Epithelial cell of esophagus (primary cell): Measurements from ENCODE around the gene SLC46A2.
A peak's percentile ranks its signal among the peaks of the same experiment; 100 is the strongest.

ENCODE experiments used
- DNase-seq: peaks from one replicate; pipeline ENCODE4 v3.0.0; 2010; ENCODE audit warnings: low read depth
- H3K4me3 ChIP-seq: 2 replicates; pipeline ENCODE4 v1.5.1; 2011; ENCODE audit warnings: mild to moderate bottlenecking, low read length, control low read depth
- CTCF ChIP-seq: IDR thresholded peaks from 2 replicates; pipeline ENCODE4 v1.5.1; 2011; ENCODE audit warnings: low read depth, mild to moderate bottlenecking, low read length, control low read depth, inconsistent platforms; ENCODE audit not compliant: insufficient read depth; ENCODE audit errors: missing control alignments

Gene SLC46A2

GRCh38 chr9:112891521-112891920 lies 845 bp upstream of the SLC46A2 start:
- DNase-seq, result no peak
- H3K4me3 ChIP-seq, result no peak overlapping the region
- no peak for TF ChIP-seq CTCF

- TF ChIP-seq CTCF, result no peak
- no peak overlapping the region for H3K4me3 ChIP-seq
- DNase-seq, result no peak
Measured at GRCh38 chr9:112887381-112887780, 3.3 kb downstream of the SLC46A2 start.

- DNase-seq, result no peak
- TF ChIP-seq CTCF, result no peak
- no peak overlapping the region for H3K4me3 ChIP-seq
Measured at GRCh38 chr9:112886351-112886750, 4.3 kb downstream of the SLC46A2 start.

- H3K4me3 ChIP-seq, result no peak overlapping the region
- TF ChIP-seq CTCF, result no peak
Measured at GRCh38 chr9:112885324-112885723, 5.4 kb downstream of the SLC46A2 start.

GRCh38 chr9:112884721-112885120 lies 6.0 kb downstream of the SLC46A2 start:
- H3K4me3 ChIP-seq, result no peak overlapping the region
- TF ChIP-seq CTCF, result no peak
- DNase-seq, result peak; percentile 48

More at GRCh38 chr9:112885324-112885723, 5.4 kb downstream of the SLC46A2 start:
- no peak for DNase-seq

GRCh38 chr9:112884101-112884500 lies 6.6 kb downstream of the SLC46A2 start:
- DNase-seq, result peak; percentile 91
- TF ChIP-seq CTCF, result no peak
- no peak overlapping the region for H3K4me3 ChIP-seq

GRCh38 chr9:112881331-112881730 lies 9.3 kb downstream of the SLC46A2 start:
- TF ChIP-seq CTCF, result no peak
- DNase-seq, result peak; percentile 87
- H3K4me3 ChIP-seq, result no peak overlapping the region
